Hepatocyte (in vitro differentiated cells): ENCODE measurements around the gene DRC1.

Source experiments
- CTCF ChIP-seq: fragments of 200-600 bp; sonication (generic); IDR thresholded peaks from 2 replicates; pipeline ENCODE4 v1.5.1; 2016; ENCODE audit warnings: antibody characterized with exemption, mild to moderate bottlenecking; ENCODE audit not compliant: poor library complexity
- EZH2 ChIP-seq: fragments of 200-600 bp; sonication (generic); IDR thresholded peaks from 2 replicates; pipeline ENCODE4 v1.6.1; 2016; ENCODE audit warnings: antibody characterized with exemption, mild to moderate bottlenecking, borderline replicate concordance
- EZH2phosphoT487 ChIP-seq: fragments of 200-600 bp; sonication (generic); IDR thresholded peaks from one replicate; pipeline ENCODE4 v1.6.1; 2018; ENCODE audit warnings: antibody characterized with exemption, mild to moderate bottlenecking, low read depth, moderate library complexity; ENCODE audit not compliant: unreplicated experiment, severe bottlenecking

GRCh38 chr2:26477126-26477910 is 75.6 kb downstream of the DRC1 start:
- TF ChIP-seq CTCF (no peak), EZH2 (no peak), EZH2phosphoT487 (no peak)
